Prostate gland (tissue), 2 donors: Measurements from ENCODE around the gene FGF2. TPM values are rescaled to one million over a fixed set of nuclear protein-coding genes. Genes with fewer than 3 reads are reported as not detected.

ENCODE experiments used
- DNase-seq: peaks from one replicate; pipeline ENCODE4 v3.0.0-alpha.2; 2019; ENCODE audit warnings: low spot score
- H3K27ac ChIP-seq, 2 donors: fragments of 200-600 bp; sonication (generic); 2 replicates each; pipeline ENCODE4 v1.5.1; 2017 to 2019
- H3K27me3 ChIP-seq: fragments of 200-600 bp; sonication (generic); replicated peaks from 2 replicates; pipeline ENCODE4 v1.5.1; 2019; ENCODE audit not compliant: insufficient read depth
- H3K36me3 ChIP-seq, 2 donors: fragments of 200-600 bp; sonication (generic); 1 replicate in 1 of 2; 2 replicates in 1 of 2; pipeline versions ENCODE4 v1.5.1 to v1.8.1; 2017 to 2019
- H3K4me1 ChIP-seq: fragments of 200-600 bp; sonication (generic); replicated peaks from 2 replicates; pipeline ENCODE4 v1.5.1; 2019
- H3K4me3 ChIP-seq, 2 donors: fragments of 200-600 bp; sonication (generic); 2 replicates each; pipeline ENCODE4 v1.5.1; 2017 to 2019
- H3K9me3 ChIP-seq: fragments of 200-600 bp; sonication (generic); 2 replicates; pipeline ENCODE4 v1.5.1; 2017
- CTCF ChIP-seq, 4 experiments: fragments of 200-600 bp in 2 of 4; fragments of 450-650 bp in 2 of 4; sonication (generic) in 2 of 4; IDR thresholded peaks; 1 replicate in 3 of 4; 2 replicates in 1 of 4; pipeline ENCODE4 v1.5.1; 2016 to 2019; ENCODE audit warnings: antibody characterized with exemption in 4 of 4, mild to moderate bottlenecking in 2 of 4, moderate library complexity in 2 of 4
- POLR2A ChIP-seq: fragments of 450-650 bp; IDR thresholded peaks from one replicate; pipeline ENCODE4 v1.6.1; 2016; ENCODE audit warnings: antibody characterized with exemption, mild to moderate bottlenecking
- POLR2AphosphoS5 ChIP-seq: sonication (generic); formaldehyde crosslinking; IDR thresholded peaks from one replicate; pipeline ENCODE4 v1.6.1; 2017; ENCODE audit warnings: antibody characterized with exemption
- WGBS: methylation state at CpG from one replicate; pipeline ENCODE4 v1.1.5; 2018; 5-methylcytosine and 5-hydroxymethylcytosine counted together
- intact Hi-C: fragments of 100-400 bp; cut with DNase I; formaldehyde crosslinking; loops from one replicate; pipeline ENCODE4 v1.14.2; 2022
- total RNA-seq, 2 donors: library from RNA; depleted of rRNA; stranded (reverse); fragments of >200 nt; gene quantifications; one replicate each; pipeline ENCODE4 v1.1.0, GENCODE V29; 2016

Gene FGF2
- 1 to 10 TPM; 4.4 to 4.8 TPM for total RNA-seq

DNA sequence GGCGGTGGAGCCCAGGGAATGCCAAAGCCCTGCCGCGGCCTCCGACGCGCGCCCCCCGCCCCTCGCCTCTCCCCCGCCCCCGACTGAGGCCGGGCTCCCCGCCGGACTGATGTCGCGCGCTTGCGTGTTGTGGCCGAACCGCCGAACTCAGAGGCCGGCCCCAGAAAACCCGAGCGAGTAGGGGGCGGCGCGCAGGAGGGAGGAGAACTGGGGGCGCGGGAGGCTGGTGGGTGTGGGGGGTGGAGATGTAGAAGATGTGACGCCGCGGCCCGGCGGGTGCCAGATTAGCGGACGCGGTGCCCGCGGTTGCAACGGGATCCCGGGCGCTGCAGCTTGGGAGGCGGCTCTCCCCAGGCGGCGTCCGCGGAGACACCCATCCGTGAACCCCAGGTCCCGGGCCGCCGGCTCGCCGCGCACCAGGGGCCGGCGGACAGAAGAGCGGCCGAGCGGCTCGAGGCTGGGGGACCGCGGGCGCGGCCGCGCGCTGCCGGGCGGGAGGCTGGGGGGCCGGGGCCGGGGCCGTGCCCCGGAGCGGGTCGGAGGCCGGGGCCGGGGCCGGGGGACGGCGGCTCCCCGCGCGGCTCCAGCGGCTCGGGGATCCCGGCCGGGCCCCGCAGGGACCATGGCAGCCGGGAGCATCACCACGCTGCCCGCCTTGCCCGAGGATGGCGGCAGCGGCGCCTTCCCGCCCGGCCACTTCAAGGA lies at the start of gene FGF2:
FGF2 (plus strand) TSS at position 279 of the 705 bp plus-strand sequence; CDS start at position 623, 344 bp downstream.
- no peaks in the 10 kb centered on the region for H3K9me3 ChIP-seq
- H3K4me1 ChIP-seq = no peaks in the 10 kb centered on the region
- 2% methylated on average over 37 of the region's 97 CpGs for WGBS
- peak within 1 kb of the TSS; percentile 79 to 82 for H3K27ac ChIP-seq
- DNase-seq = peak; percentile 12
- no peak for TF ChIP-seq POLR2A
- no peaks in the 10 kb centered on the region for H3K36me3 ChIP-seq
- peak within 1 kb of the TSS; percentile 46 to 52 for H3K4me3 ChIP-seq
- no peaks in the 10 kb centered on the region for H3K27me3 ChIP-seq
- intact Hi-C loops = no loop called here

DNA sequence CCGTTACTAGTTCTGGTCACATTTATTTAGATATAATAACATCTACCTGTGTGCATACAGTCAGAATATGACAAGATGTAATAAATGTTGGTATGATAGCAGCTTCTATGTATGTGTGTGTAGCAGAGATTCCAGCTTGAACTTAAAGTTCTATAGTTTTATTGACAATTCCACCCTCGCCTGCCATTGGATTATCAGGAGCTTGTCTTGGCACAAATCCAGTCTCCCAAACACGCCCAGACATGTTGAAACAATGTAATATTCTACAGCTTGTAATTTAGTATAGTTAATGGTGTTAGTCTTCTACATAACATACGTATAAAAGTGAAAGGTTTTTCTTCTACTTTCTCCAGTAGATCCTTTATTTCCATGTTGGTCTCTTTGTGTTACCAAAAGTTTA lies 49.7 kb upstream of the FGF2 start:
- Histone ChIP-seq H3K4me3 (no peak overlapping the region), H3K27ac (no peak overlapping the region), H3K36me3 (no peaks in the 10 kb centered on the region), H3K9me3 (no peaks in the 10 kb centered on the region), H3K27me3 (no peaks in the 10 kb centered on the region), H3K4me1 (no peaks in the 10 kb centered on the region)
- TF ChIP-seq POLR2A = no peak
- TF ChIP-seq POLR2AphosphoS5 = no peak
- TF ChIP-seq CTCF (IDR thresholded peaks at IDR 0.05) = no peak
- intact Hi-C loops = no loop called here
- WGBS = 40% methylated on average over 4 of the region's 4 CpGs
- DNase-seq = no peak

DNA sequence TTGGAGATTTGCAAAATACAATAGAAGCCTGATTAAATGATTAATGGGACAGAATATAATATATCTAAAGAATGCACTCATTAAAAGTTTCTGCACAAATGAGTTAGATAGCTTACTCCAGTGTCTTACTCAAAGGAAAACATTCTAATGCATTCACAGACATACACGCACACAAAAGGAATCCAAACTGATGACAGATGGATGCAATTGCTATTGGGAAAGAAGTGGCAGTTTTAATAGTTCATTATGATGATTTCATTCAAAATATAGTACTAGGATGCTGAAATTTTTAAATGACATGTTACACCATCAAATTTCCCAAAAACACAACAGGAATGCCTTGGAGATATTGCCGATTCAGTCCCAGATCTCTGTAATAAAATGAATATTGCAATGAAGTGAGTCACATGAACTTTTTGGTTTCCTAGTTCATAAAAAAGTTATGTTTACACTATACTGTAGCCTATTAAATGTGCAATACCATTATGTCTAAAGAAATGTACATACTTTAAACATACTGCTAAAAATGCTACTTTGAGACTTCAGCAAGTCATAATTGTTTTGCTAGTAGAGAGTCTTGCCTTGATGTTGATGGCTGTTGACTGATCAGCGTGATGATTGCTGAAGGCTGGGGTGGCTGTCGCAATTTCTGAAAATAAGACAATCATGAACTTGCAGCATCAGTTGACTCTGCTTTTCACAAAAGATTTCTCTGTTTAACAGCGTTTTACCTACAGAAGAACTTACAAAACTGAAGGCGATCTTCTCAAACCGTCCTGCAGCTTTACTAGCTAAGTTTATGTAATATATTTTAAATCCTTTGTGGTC lies 48.6 kb upstream of the FGF2 start:
- DNase-seq = no peak
- H3K9me3 ChIP-seq = no peaks in the 10 kb centered on the region
- 86% methylated on average over 7 of the region's 7 CpGs for WGBS

GRCh38 chr4:122781486-122781885 lies 45.1 kb upstream of the FGF2 start:
- TF ChIP-seq CTCF (IDR thresholded peaks at IDR 0.05) = no peak
- TF ChIP-seq POLR2A = no peak
- TF ChIP-seq POLR2AphosphoS5 = no peak
- WGBS = 78% methylated on average over 2 of the region's 2 CpGs
- DNase-seq = no peak

More for the DNA sequence above, 48.6 kb upstream of the FGF2 start:
- H3K36me3 ChIP-seq = no peaks in the 10 kb centered on the region
- intact Hi-C loops = no loop called here
- no peaks in the 10 kb centered on the region for H3K27me3 ChIP-seq
- TF ChIP-seq POLR2AphosphoS5 (no peak), CTCF (IDR thresholded peaks at IDR 0.05) (no peak), POLR2A (no peak)
- no peak overlapping the region for H3K4me3 ChIP-seq
- no peak overlapping the region for H3K27ac ChIP-seq
- H3K4me1 ChIP-seq = no peaks in the 10 kb centered on the region

GRCh38 chr4:122783301-122784215 lies 43.1 kb upstream of the FGF2 start:
- Histone ChIP-seq H3K9me3 (no peaks in the 10 kb centered on the region), H3K27me3 (no peaks in the 10 kb centered on the region), H3K36me3 (no peaks in the 10 kb centered on the region), H3K4me1 (no peaks in the 10 kb centered on the region), H3K4me3 (no peak overlapping the region), H3K27ac (no peak overlapping the region)
- TF ChIP-seq CTCF (IDR thresholded peaks at IDR 0.05) = no peak
- TF ChIP-seq POLR2A = no peak
- TF ChIP-seq POLR2AphosphoS5 = peak; percentile 8
- 39% methylated on average over 6 of the region's 6 CpGs for WGBS
- DNase-seq = peak; percentile 10
- intact Hi-C loops = no loop called here

More at GRCh38 chr4:122781486-122781885, 45.1 kb upstream of the FGF2 start:
- Histone ChIP-seq H3K27ac (no peak overlapping the region), H3K27me3 (no peaks in the 10 kb centered on the region), H3K4me3 (no peak overlapping the region), H3K4me1 (no peaks in the 10 kb centered on the region), H3K9me3 (no peaks in the 10 kb centered on the region), H3K36me3 (no peaks in the 10 kb centered on the region)
- intact Hi-C loops = no loop called here
